Heart right ventricle (tissue), 16 donors: ENCODE data around the gene PRPSAP2. TPM values are rescaled to one million over a fixed set of nuclear protein-coding genes. Genes with fewer than 3 reads are reported as not detected.
A peak's percentile ranks its signal among the peaks of the same experiment; 100 is the strongest.

Source experiments
- ATAC-seq, 8 donors: fragments of 200-7000 bp; cut with Tn5 transposase; one replicate each; pipeline ENCODE4 v1.9.1; 2020; ENCODE audit warnings: mild to moderate bottlenecking in 8 of 8, moderate library complexity in 8 of 8, moderate number of reproducible peaks in 1 of 8
- DNase-seq, 2 donors: peaks; one replicate each; pipeline ENCODE4 v3.0.0-alpha.2; 2020
- H3K27ac ChIP-seq, 10 donors: fragments of 200-600 bp; sonication (generic) in 2 of 10; one replicate each; pipeline versions ENCODE4 v1.5.0 to v1.8.0; 2020 to 2022; ENCODE audit warnings: mild to moderate bottlenecking in 3 of 10
- H3K27me3 ChIP-seq, 7 donors: fragments of 200-600 bp; one replicate each; pipeline ENCODE4 v1.8.0; 2021 to 2022; ENCODE audit warnings: mild to moderate bottlenecking in 2 of 7
- H3K36me3 ChIP-seq, 9 donors: fragments of 200-600 bp; sonication (generic) in 1 of 9; one replicate each; pipeline versions ENCODE4 v1.5.0 to v1.8.0; 2020 to 2022; ENCODE audit warnings: mild to moderate bottlenecking in 2 of 9
- H3K4me1 ChIP-seq, 9 donors: fragments of 200-600 bp; sonication (generic) in 1 of 9; one replicate each; pipeline versions ENCODE4 v1.5.0 to v1.8.0; 2020 to 2022; ENCODE audit warnings: mild to moderate bottlenecking in 4 of 9
- H3K4me3 ChIP-seq, 10 donors: fragments of 200-600 bp; sonication (generic) in 2 of 10; one replicate each; pipeline versions ENCODE4 v1.5.0 to v1.8.0; 2020 to 2022; ENCODE audit warnings: mild to moderate bottlenecking in 7 of 10, moderate library complexity in 2 of 10
- H3K9me3 ChIP-seq, 11 donors: fragments of 200-600 bp in 10 of 11; sonication (generic) in 2 of 11; one replicate each; pipeline versions ENCODE4 v1.5.0 to v1.8.0; 2013 to 2022; ENCODE audit warnings: mild to moderate bottlenecking in 2 of 11, control low read depth in 1 of 11, moderate library complexity in 1 of 11
- CTCF ChIP-seq, 9 donors: fragments of 200-600 bp; sonication (generic) in 2 of 9; IDR thresholded peaks; one replicate each; pipeline versions ENCODE4 v1.5.0 to v1.8.0; 2021 to 2022; ENCODE audit warnings: antibody characterized with exemption in 9 of 9, mild to moderate bottlenecking in 5 of 9, moderate library complexity in 1 of 9
- WGBS, 2 donors: extraction: QIAGEN DNeasy Blood & Tissue Kit; methylation state at CpG; one replicate each; pipeline ENCODE4 v1.1.7; 2013; ENCODE audit warnings: inconsistent platforms in 1 of 2; 5-methylcytosine and 5-hydroxymethylcytosine counted together
- intact Hi-C, 10 donors: fragments of 100-400 bp; cut with DNase I; formaldehyde crosslinking; loops; one replicate each; pipeline versions ENCODE4 v1.11.1 to v1.14.2; 2022
- polyA plus RNA-seq, 2 donors: library from polyadenylated mRNA; stranded (reverse); fragments of 200-250 nt; gene quantifications; one replicate each; pipeline ENCODE4 v1.2.3, GENCODE V29; 2013
- total RNA-seq, 10 donors: library from RNA; stranded (reverse); fragmentation: NEBNext Ultra II Directional in 3 of 10; extraction: Animal tissue kit (Norgen Biotek cat#: 25700) in 3 of 10; gene quantifications; one replicate each; pipeline versions ENCODE4 v1.2.1 to v1.2.4, GENCODE V29; 2021 to 2023
- donor health status: Arrhythmogenic right ventricular cardiomyopathy.
- donor health status: ischemic (EF 13 %, LVEDD 7.1; RV severe dilation, severe dysfunction).
- donor health status: healthy with polysubstance abuse.
- donor health status: DM: no; HTN: yes; CAD: no.
- donor health status: DM: no; HTN: no; CAD: no.
- donor health status: ischemic (EF 25% LVEDD 6.9; RV normal size, moderate dysfunction).
- donor health status: ischemic (EF 25% LVEDD 5.7; RV mildly dilated, moderate dysfunction).
- donor health status: healthy.
- donor health status: DM: yes; HTN: yes; CAD: no.
- donor health status: Ischemic cardiomyopathy.
- donor health status: ischemic (EF 35%, LVEDD 5.7; RV mildly dilated, moderate dysfunction).
- donor health status: nonischemic (EF 11% LVEDD 7.7; RV severe dilation, severe dysfunction).
- donor health status: DM: yes; HTN: yes; CAD: no.
- donor health status: PGD.
- donor health status: ischemic (EF 29% LVEDD 5.4; RV normal size, mild dysfunction).
- donor health status: nonischemic (EF 23%, LVEDD 6.1; RV moderate dilation, normal function).

Gene PRPSAP2
- total and polyA plus RNA-seq, 12 donors: 12.8 to 23.2 (median 17.4) TPM

DNA sequence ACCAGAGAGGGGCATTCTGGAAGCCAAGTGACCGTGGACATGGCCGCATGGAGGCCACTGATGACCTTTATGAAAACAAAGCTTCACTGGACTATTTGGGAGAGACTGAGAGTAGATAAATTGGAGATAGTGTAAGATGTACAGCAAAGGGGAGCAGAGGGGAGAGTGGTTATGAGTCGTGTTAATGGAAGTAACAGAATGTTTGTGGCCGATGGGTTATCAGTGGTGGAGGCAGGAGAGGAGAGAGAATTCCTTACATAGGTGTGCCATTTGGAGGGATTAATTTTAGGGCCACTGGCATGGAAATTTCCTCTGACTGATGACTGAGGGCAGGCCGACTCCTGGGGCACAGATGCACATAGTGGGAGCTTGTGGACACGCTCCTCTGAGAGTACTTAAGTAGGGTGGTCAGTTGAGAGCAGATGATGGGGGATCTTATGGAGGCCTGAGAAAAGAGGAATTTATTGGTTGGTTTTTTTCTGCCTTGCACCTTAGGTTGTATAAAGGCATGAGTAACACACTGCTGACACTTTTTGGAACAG is 19.2 kb downstream of the PRPSAP2 start:
- Histone ChIP-seq H3K4me1 (no peaks in the 10 kb centered on the region), H3K9me3 (no peaks in the 10 kb centered on the region), H3K27me3 (no peaks in the 10 kb centered on the region), H3K27ac (no peak overlapping the region), H3K4me3 (no peak overlapping the region), H3K36me3 (peaks cover 0 to 100% (median 59%) of the 10 kb centered on the region in 9 donors)
- DNase-seq (no peak), ATAC-seq (no peak)
- intact Hi-C loops: no loop called here
- WGBS, 2 donors: 92 to 93% methylated on average over 6 of the region's 6 CpGs
- no peak for TF ChIP-seq CTCF (IDR thresholded peaks at IDR 0.05)

GRCh38 chr17:18888766-18889290 is 30.9 kb downstream of the PRPSAP2 start:
- no peak for TF ChIP-seq CTCF (IDR thresholded peaks at IDR 0.05)
- peaks cover 0 to 87% (median 32%) of the 10 kb centered on the region in 9 donors for H3K36me3 ChIP-seq
- H3K4me3 ChIP-seq: no peak overlapping the region
- no peaks in the 10 kb centered on the region for H3K9me3 ChIP-seq
- WGBS, 2 donors: 72 to 79% methylated on average over 4 of the region's 9 CpGs
- no peaks in the 10 kb centered on the region for H3K27me3 ChIP-seq
- H3K27ac ChIP-seq: no peak overlapping the region
- ATAC-seq (no peak), DNase-seq (no peak)
- H3K4me1 ChIP-seq: peaks cover 0 to 15% (median 3%) of the 10 kb centered on the region in 9 donors
- intact Hi-C loops: no loop called here

- Histone ChIP-seq H3K4me1 (peaks cover 0 to 15% (median 3%) of the 10 kb centered on the region in 9 donors), H3K9me3 (peaks cover 0 to 5% (median 0%) of the 10 kb centered on the region in 11 donors), H3K36me3 (peaks cover 0 to 87% (median 26%) of the 10 kb centered on the region in 9 donors), H3K27ac (peak overlapping the region in 1 of 10 donors; percentile 8), H3K4me3 (no peak overlapping the region), H3K27me3 (no peaks in the 10 kb centered on the region)
- ATAC-seq: no peak
- 35 to 54% methylated on average over 5 of the region's 5 CpGs for WGBS, 2 donors
- intact Hi-C loops: loop anchor here in 1 of 10 donors (2.0 kb wide), 1 partner anchor 37 kb away; no protein-coding TSS in a partner anchor
- DNase-seq: no peak
- TF ChIP-seq CTCF (IDR thresholded peaks at IDR 0.05): no peak
Measured at GRCh38 chr17:18889658-18890057, 31.7 kb downstream of the PRPSAP2 start.

DNA sequence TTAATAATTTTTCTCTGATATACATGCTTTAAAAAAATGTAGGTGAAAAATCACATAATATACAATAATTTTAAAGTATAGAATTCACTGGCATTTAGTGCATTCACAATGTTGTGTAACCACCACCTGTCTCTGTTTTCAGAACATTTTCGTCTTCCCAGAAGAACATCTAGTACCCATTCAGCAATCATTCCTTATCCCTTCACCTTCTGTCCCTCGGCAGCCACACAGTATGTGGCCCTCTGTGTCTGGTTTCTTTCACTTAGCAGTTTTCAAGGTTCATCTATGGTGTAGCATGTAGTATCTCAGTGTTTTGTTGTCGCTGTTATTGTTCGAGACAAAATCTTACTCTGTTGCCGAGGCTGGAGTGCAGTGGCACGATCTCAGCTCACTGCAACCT is 33.6 kb downstream of the PRPSAP2 start:
- intact Hi-C loops: loop anchor here in 1 of 10 donors (2.0 kb wide), 1 partner anchor 35 kb away; no protein-coding TSS in a partner anchor
- no peak for TF ChIP-seq CTCF (IDR thresholded peaks at IDR 0.05)
- no peak for DNase-seq
- Histone ChIP-seq H3K27me3 (no peaks in the 10 kb centered on the region), H3K9me3 (peaks cover 0 to 18% (median 0%) of the 10 kb centered on the region in 11 donors), H3K4me3 (no peak overlapping the region), H3K27ac (no peak overlapping the region), H3K36me3 (peaks cover 0 to 87% (median 20%) of the 10 kb centered on the region in 9 donors), H3K4me1 (peaks cover 0 to 15% (median 3%) of the 10 kb centered on the region in 9 donors)
- 53 to 59% methylated on average over 6 of the region's 6 CpGs for WGBS, 2 donors
- ATAC-seq: peak in 2 of 8 donors; percentile 35 to 84
